ENCODE results near the gene ARID1A.

- TF ChIP-seq, protein P1, sequence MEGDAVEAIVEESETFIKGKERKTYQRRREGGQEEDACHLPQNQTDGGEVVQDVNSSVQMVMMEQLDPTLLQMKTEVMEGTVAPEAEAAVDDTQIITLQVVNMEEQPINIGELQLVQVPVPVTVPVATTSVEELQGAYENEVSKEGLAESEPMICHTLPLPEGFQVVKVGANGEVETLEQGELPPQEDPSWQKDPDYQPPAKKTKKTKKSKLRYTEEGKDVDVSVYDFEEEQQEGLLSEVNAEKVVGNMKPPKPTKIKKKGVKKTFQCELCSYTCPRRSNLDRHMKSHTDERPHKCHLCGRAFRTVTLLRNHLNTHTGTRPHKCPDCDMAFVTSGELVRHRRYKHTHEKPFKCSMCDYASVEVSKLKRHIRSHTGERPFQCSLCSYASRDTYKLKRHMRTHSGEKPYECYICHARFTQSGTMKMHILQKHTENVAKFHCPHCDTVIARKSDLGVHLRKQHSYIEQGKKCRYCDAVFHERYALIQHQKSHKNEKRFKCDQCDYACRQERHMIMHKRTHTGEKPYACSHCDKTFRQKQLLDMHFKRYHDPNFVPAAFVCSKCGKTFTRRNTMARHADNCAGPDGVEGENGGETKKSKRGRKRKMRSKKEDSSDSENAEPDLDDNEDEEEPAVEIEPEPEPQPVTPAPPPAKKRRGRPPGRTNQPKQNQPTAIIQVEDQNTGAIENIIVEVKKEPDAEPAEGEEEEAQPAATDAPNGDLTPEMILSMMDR (conservative IDR thresholded peaks at IDR 0.05; ENCODE audit: low read length), result no peak
- TF ChIP-seq EZH2phosphoT487 (IDR thresholded peaks at IDR 0.05; ENCODE audit: borderline replicate concordance, low read depth, low read length), result no peak
These were observed 9.0 kb upstream of the ARID1A start for GRCh38 chr1:26686795-26687194.

Measured in OCI-LY7 (cell line).